H9 (cell line): ENCODE results near the gene MTA1. TPM values are rescaled to one million over a fixed set of nuclear protein-coding genes. Genes with fewer than 3 reads are reported as not detected.

Source experiments
- DNase-seq: peaks from one replicate; pipeline ENCODE4 v3.0.0-alpha.2; 2017
- H2AFZ ChIP-seq: one replicate; pipeline ENCODE4 v1.6.1; 2013; ENCODE audit warnings: mild to moderate bottlenecking, low read length, control low read depth, moderate library complexity
- H2AK5ac ChIP-seq: 2 replicates; pipeline ENCODE4 v1.6.1; 2013; ENCODE audit warnings: low read length, control low read depth, mixed read lengths; ENCODE audit not compliant: insufficient read length
- H2BK120ac ChIP-seq: one replicate; pipeline ENCODE4 v1.6.1; 2013; ENCODE audit warnings: low read depth, mild to moderate bottlenecking, low read length, control low read depth, inconsistent platforms; ENCODE audit not compliant: poor library complexity, severe bottlenecking
- H2BK12ac ChIP-seq: 2 replicates; pipeline ENCODE4 v1.6.1; 2013; ENCODE audit warnings: low read length, control low read depth, mixed read lengths, low read depth; ENCODE audit not compliant: insufficient read length
- H2BK15ac ChIP-seq: 2 replicates; pipeline ENCODE4 v1.6.1; 2013; ENCODE audit warnings: low read depth, low read length, control low read depth
- H2BK20ac ChIP-seq: one replicate; pipeline ENCODE4 v1.6.1; 2013; ENCODE audit warnings: low read depth, mild to moderate bottlenecking, low read length, control low read depth, inconsistent platforms; ENCODE audit not compliant: poor library complexity, severe bottlenecking
- H2BK5ac ChIP-seq: 2 replicates; pipeline ENCODE4 v1.6.1; 2013; ENCODE audit warnings: low read length, control low read depth, mixed read lengths; ENCODE audit not compliant: insufficient read length
- H3K14ac ChIP-seq: 2 replicates; pipeline ENCODE4 v1.6.1; 2013; ENCODE audit warnings: low read length, control low read depth; ENCODE audit not compliant: insufficient read depth
- H3K18ac ChIP-seq: 2 replicates; pipeline ENCODE4 v1.6.1; 2013; ENCODE audit warnings: low read depth, mild to moderate bottlenecking, mixed read lengths, low read length, control low read depth; ENCODE audit not compliant: insufficient read length
- H3K23ac ChIP-seq: 2 replicates; pipeline ENCODE4 v1.6.1; 2013; ENCODE audit warnings: low read length, control low read depth, mixed read lengths, low read depth; ENCODE audit not compliant: insufficient read length
- H3K23me2 ChIP-seq: 2 replicates; pipeline ENCODE4 v1.6.1; 2013; ENCODE audit warnings: low read depth, mild to moderate bottlenecking, mixed read lengths, low read length, control low read depth; ENCODE audit not compliant: insufficient read length, poor library complexity, severe bottlenecking
- H3K27ac ChIP-seq: 2 replicates; pipeline ENCODE4 v1.5.1; 2013; ENCODE audit warnings: low read length, control low read depth, mixed read lengths, low read depth; ENCODE audit not compliant: insufficient read length
- H3K27me3 ChIP-seq: 2 replicates; pipeline ENCODE4 v1.6.1; 2013; ENCODE audit warnings: low read length, control low read depth, inconsistent platforms; ENCODE audit not compliant: insufficient read depth
- H3K4ac ChIP-seq: 2 replicates; pipeline ENCODE4 v1.6.1; 2013; ENCODE audit warnings: low read depth, mild to moderate bottlenecking, control low read depth, inconsistent platforms, low read length, moderate library complexity
- H3K4me1 ChIP-seq: 2 replicates; pipeline ENCODE4 v1.6.1; 2013; ENCODE audit warnings: low read length, control low read depth, inconsistent platforms; ENCODE audit not compliant: insufficient read depth
- H3K4me2 ChIP-seq: 2 replicates; pipeline ENCODE4 v1.6.1; 2013; ENCODE audit warnings: low read length, control low read depth, mixed read lengths; ENCODE audit not compliant: insufficient read length, insufficient read depth
- H3K56ac ChIP-seq: 2 replicates; pipeline ENCODE4 v1.6.1; 2013; ENCODE audit warnings: low read depth, mild to moderate bottlenecking, mixed read lengths, low read length, control low read depth; ENCODE audit not compliant: insufficient read length
- H3K79me1 ChIP-seq: 2 replicates; pipeline ENCODE4 v1.6.1; 2013; ENCODE audit warnings: low read depth, mild to moderate bottlenecking, moderate library complexity, low read length, control low read depth, inconsistent platforms; ENCODE audit not compliant: insufficient read depth, poor library complexity, severe bottlenecking
- H3K79me2 ChIP-seq: 2 replicates; pipeline ENCODE4 v1.6.1; 2013; ENCODE audit warnings: low read length, control low read depth, inconsistent platforms; ENCODE audit not compliant: insufficient read depth
- H3K9ac ChIP-seq: 2 replicates; pipeline ENCODE4 v1.6.1; 2013; ENCODE audit warnings: low read length, control low read depth, mixed read lengths; ENCODE audit not compliant: insufficient read length; ENCODE audit errors: extremely low read depth
- H3K9me3 ChIP-seq: one replicate; pipeline ENCODE4 v1.6.1; 2013; ENCODE audit warnings: low read depth, low read length, inconsistent platforms; ENCODE audit not compliant: control insufficient read depth
- H3T11ph ChIP-seq: one replicate; pipeline ENCODE4 v1.6.1; 2013; ENCODE audit warnings: mild to moderate bottlenecking, low read length, control low read depth, inconsistent platforms
- H4K20me1 ChIP-seq: one replicate; pipeline ENCODE4 v1.6.1; 2013; ENCODE audit not compliant: control insufficient read depth, insufficient read length, insufficient read depth
- H4K5ac ChIP-seq: 2 replicates; pipeline ENCODE4 v1.6.1; 2013; ENCODE audit warnings: low read depth, mild to moderate bottlenecking, mixed read lengths, low read length, control low read depth; ENCODE audit not compliant: insufficient read length
- H4K8ac ChIP-seq: replicated peaks from 2 replicates; pipeline ENCODE4 v1.6.1; 2013; ENCODE audit warnings: low read length, control low read depth, mixed read lengths, low read depth; ENCODE audit not compliant: insufficient read length
- H4K91ac ChIP-seq: 2 replicates; pipeline ENCODE4 v1.6.1; 2013; ENCODE audit warnings: low read depth, mild to moderate bottlenecking, moderate library complexity, mixed read lengths, low read length, control low read depth; ENCODE audit not compliant: insufficient read length
- H3K27ac Mint-ChIP-seq, 3 experiments: 2 replicates in 2 of 3; 3 replicates in 1 of 3; pipeline ENCODE4 v1.8.0; 2020 to 2021; ENCODE audit warnings: mixed read lengths in 3 of 3, mild to moderate bottlenecking in 1 of 3, moderate library complexity in 1 of 3
- H3K27me3 Mint-ChIP-seq: 2 replicates; pipeline ENCODE4 v1.8.0; 2021; ENCODE audit warnings: low read depth, mild to moderate bottlenecking, moderate library complexity, mixed read lengths
- H3K36me3 Mint-ChIP-seq, 3 experiments: 2 replicates in 2 of 3; 3 replicates in 1 of 3; pipeline ENCODE4 v1.8.0; 2020 to 2021; ENCODE audit warnings: low read depth in 3 of 3, mixed read lengths in 3 of 3; ENCODE audit not compliant: insufficient read depth in 1 of 3
- H3K4me1 Mint-ChIP-seq, 2 experiments: 2 replicates each; pipeline ENCODE4 v1.8.0; 2020; ENCODE audit warnings: mixed read lengths in 2 of 2
- H3K4me3 Mint-ChIP-seq, 2 experiments: 2 replicates in 1 of 2; 3 replicates in 1 of 2; pipeline ENCODE4 v1.8.0; 2020 to 2021; ENCODE audit warnings: mild to moderate bottlenecking in 2 of 2, mixed read lengths in 2 of 2, moderate library complexity in 1 of 2
- H3K9me3 Mint-ChIP-seq, 2 experiments: 2 replicates in 1 of 2; 3 replicates in 1 of 2; pipeline ENCODE4 v1.8.0; 2020; ENCODE audit warnings: mild to moderate bottlenecking in 2 of 2, mixed read lengths in 2 of 2, moderate library complexity in 1 of 2
- CTCF ChIP-seq: fragments of 200-600 bp; sonication (generic); conservative IDR thresholded peaks from 3 replicates; pipeline ENCODE4 v1.8.0; 2021; ENCODE audit warnings: antibody characterized with exemption, mild to moderate bottlenecking
- WGBS: extraction: QIAGEN DNeasy Blood & Tissue Kit; methylation state at CpG from one replicate; pipeline ENCODE4 v1.1.7; 2013; ENCODE audit warnings: missing lambda C conversion rate, low lambda C conversion rate, mixed read lengths; ENCODE audit not compliant: insufficient read length; ENCODE audit errors: extremely low coverage; 5-methylcytosine and 5-hydroxymethylcytosine counted together
- total RNA-seq: library from RNA; stranded (reverse); gene quantifications from 2 replicates; pipeline ENCODE4 v1.2.1, GENCODE V29; 2021

MTA1 gene
- total RNA-seq, 1 experiment from 2014 or later, result 230 TPM

GRCh38 chr14:105472486-105472991 lies 52.9 kb downstream of the MTA1 start:
- Histone ChIP-seq H3T11ph (no peak overlapping the region), H3K27me3 (peaks cover 11% of the 10 kb centered on the region; the same call in 1 of the 2 replicates), H3K79me2 (no peaks in the 10 kb centered on the region), H2BK20ac (no peak overlapping the region), H3K4me1 (no peaks in the 10 kb centered on the region; the same call in 1 of the 2 replicates), H3K9me3 (no peaks in the 10 kb centered on the region), H4K91ac (no peak overlapping the region), H3K4ac (no peak overlapping the region), H3K9ac (no peak overlapping the region), H3K4me2 (no peak overlapping the region), H2BK5ac (no peak overlapping the region), H4K5ac (no peak overlapping the region), H2AK5ac (no peak overlapping the region), H3K27ac (no peak overlapping the region), H4K8ac (no peak overlapping the region), H2BK120ac (no peak overlapping the region), H3K14ac (no peak overlapping the region; the same call in 1 of the 2 replicates), H2BK15ac (no peak overlapping the region), H2AFZ (no peak overlapping the region), H3K79me1 (no peaks in the 10 kb centered on the region), H4K20me1 (no peaks in the 10 kb centered on the region), H3K23me2 (peaks cover 8% of the 10 kb centered on the region), H3K18ac (no peak overlapping the region), H3K56ac (no peak overlapping the region), H3K23ac (no peak overlapping the region), H2BK12ac (no peak overlapping the region)
- WGBS, result no CpG with 5 or more reads among the region's 12 CpGs
- no peak for TF ChIP-seq CTCF
- Mint-ChIP-seq H3K27ac (no peak overlapping the region; a peak in 1 of 7 replicates), H3K4me3 (peak overlapping the region in 1 of 2 experiments; percentile 17; a peak in 1 of 5 replicates), H3K9me3 (peaks cover 0 to 3% of the 10 kb centered on the region in 2 experiments; a peak in 1 of 5 replicates), H3K4me1 (peaks cover 0 to 14% of the 10 kb centered on the region in 2 experiments; a peak in 2 of 4 replicates), H3K36me3 (peaks cover 0 to 2% (median 0%) of the 10 kb centered on the region in 3 experiments; a peak in 1 of 7 replicates), H3K27me3 (peaks cover 23% of the 10 kb centered on the region)
- DNase-seq, result no peak
